HG03139 (cell line): ENCODE data around the gene CDPF1.
A peak's percentile ranks its signal among the peaks of the same experiment; 100 is the strongest.
"Not testable (repeated sequence)": the region's sequence is repeated elsewhere in the genome, so short reads cannot be mapped to it uniquely, and the experiment has no call there.

Experiments used
- ATAC-seq: cut with Tn5 transposase; IDR thresholded peaks from one replicate; pipeline ENCODE4 v1.9.1; 2021; ENCODE audit not compliant: unreplicated experiment

The CDPF1 gene

DNA sequence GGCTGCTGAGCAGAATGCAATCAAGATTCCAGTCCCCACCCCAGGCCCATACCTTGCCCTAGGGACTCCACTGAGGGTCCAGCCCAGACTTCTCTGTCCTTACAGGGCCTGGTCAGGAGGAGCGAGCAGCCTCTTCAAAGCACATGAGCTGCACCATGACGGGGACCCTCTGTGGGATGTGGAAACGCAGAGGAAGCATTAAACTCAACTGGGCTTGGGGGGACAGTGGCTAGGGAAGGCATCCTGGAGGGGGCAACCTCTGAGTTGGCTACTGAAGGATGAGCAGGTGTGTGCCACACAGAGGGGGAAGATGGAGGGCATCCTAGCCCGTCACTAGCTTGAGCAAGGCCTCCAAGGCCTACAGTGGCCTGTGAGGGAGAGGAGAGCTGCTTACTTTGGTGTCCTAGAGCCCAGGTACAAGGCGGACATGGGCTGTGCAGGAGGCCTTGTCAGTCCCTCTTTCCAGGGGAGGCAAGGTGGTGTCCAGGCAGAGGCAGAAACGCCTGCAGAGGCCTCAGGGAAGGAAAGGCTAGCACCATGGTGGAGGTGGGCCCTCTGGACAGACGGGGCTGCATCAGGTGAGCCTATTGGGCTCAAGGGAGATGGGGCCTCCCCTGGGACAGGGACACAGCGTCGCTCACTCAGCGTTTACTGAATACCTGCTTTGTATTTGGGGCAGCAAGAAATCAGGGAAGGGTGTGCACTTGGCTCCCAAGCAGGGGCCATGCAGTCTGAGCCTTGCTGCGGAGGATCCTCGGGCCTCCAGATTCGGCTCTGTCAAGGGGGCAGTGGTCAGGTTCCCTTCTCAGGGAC, 32.0 kb upstream of the CDPF1 start:
- no peak for ATAC-seq

DNA sequence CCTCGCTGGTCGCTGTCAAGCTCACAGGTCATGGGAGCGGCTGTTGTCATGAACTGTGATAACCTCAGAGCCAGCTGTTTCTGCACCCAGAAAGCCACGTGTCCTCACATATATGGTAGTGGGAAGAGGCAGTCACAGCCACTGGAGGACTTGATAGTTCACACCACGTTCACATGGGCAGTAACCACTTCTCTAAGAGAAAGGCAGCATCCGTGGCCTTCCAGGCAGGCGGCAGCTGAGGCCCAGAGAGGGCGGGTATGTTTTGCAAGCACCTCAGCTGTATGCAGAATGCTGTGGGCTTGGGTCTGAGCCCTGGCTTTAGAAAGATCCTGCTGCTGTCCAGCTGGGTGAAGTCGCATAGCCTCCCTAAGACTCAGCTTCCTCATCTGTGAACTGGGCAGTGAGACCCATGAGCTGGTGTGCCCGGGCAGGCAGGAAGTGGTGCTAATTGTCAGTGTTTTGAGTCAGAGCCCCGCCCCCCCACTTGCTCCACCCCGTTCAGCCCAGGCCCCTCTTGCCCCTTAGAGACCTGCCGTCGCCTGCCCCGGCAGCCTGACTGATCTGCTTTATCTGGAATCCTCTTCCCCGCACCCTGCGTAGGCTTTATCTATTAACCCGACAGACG, 31.0 kb upstream of the CDPF1 start:
- no peak for ATAC-seq

DNA sequence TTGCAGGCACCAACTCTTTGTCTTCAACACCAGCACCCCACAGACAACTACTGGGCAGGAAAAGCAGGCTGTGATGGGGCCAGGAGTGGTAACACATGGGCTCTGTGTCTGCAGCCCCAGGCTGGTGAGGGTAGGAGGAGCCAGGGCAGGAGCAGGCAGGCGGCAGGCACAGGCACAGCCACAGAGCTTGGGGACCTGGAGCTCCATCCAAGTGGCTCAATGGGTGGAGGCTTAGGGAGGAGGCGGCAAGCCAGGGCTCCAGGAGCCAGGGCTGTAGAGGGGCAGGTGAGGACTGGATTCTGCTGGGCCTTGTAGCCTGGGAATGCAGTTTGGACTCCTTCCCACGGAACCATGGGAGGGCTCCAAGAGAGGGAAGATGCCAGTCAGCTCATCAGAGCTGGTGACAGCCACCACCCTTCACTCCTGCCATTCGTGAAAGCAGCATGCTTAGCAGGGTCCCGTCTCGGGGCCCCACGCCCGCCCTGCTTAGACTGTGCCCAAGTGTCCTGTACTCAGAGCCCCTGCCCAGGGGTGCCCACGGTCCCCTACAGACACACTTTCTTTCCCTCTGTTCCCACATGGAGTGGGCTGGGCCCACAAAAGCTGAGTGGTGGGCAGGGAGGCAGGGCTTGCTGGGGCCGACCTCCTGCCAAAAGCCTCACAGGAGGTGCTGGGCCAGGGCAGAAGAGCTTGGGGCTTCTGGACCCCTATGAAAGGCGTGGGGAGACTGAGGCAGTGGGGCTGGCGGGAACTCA, 30.1 kb upstream of the CDPF1 start:
- no peak for ATAC-seq

DNA sequence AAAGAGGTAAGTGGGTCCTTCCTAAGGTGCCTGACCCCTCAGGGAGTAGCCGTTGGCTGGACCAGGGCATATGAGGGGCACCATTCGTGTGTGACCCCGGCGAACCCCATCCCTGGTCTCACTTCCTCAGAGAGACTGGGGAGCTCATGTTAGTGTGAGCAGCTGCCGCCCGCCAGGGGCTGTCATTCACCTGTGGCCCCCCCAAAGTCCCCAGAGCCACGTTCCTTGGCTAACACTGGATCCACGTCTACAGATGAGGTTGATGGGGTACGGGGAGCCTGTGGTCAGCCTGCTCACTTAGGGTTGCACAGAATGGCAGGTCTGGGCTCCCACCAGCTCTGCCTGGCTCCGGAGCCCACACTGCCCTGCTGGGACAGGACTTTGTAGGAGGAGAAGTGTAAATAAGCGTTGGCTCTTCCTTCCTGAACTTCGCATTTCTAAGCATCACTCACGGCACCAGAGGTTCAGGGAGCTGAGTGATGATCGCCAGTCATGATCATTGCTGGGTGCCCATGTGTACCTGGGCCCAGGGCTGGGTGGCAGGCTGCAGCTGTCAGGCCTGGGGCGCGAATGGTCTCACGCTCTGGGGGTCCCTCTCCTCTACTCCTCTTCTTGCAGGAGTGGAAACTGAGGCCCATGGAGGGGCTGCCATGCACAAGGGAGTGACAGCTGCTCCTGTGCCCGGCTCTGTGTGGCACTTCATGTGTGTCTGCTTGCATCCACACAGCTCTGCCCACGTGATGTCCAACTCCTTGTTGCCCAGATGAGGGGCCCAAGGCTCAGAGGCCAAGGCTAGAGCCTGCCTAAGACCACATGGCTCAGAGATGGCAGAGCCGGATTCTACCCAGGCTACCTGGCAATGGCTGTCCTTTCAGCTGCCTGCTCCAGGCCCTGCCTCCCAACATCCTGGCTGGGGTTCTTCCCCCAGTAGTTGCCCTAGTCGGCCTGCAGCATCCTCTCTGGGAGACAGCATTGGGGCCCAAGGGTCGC, 28.9 kb upstream of the CDPF1 start:
- ATAC-seq, result no peak

DNA sequence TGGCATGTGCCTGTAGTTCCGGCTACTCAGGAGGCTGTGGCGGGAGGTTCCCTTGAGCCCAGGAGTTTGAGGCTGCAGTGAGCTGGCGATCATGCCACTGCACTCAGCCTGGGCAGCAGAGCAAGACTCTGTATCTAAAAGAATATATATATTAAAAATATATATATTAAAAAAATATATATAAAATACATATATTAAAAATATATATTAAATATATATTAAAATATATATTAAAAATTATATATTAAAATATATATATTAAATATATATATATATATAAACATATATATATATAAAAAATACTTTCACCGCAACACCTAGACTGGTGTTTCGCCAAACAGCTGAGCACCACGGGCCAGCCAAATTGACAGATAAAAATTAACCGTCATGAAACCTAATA, 26.5 kb upstream of the CDPF1 start:
- ATAC-seq, result no peak

DNA sequence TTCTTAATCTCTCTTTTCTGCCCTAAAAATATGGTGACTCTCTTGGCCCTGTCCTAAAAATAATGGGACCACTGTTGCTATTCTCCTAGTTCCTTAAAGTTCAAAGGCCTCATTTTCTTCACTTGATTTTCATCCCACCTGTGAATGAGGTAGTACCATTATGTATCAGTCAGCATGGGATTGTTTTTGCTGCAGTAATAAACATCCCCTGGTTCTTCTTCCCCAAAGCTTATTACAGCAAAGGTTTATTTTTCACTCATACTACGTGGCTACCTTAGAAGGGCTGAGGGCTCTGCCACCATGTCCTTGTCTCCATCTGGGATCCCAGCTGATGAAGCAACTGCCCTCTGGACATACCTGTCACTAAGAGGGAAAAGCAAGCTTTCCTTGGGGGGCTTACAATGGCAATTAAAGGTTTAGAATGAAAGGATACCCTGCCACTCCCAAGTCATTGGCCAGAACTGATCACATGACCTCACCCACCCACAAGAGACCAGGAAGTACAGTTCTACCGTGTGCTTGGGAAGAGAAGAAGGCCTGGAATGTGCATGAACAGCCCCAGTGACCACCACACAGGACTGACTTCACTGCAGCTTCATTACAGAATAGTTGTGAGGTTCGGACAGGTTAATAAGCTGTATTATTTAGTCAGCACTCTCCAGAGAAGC, 25.5 kb upstream of the CDPF1 start:
- ATAC-seq, result no peak

DNA sequence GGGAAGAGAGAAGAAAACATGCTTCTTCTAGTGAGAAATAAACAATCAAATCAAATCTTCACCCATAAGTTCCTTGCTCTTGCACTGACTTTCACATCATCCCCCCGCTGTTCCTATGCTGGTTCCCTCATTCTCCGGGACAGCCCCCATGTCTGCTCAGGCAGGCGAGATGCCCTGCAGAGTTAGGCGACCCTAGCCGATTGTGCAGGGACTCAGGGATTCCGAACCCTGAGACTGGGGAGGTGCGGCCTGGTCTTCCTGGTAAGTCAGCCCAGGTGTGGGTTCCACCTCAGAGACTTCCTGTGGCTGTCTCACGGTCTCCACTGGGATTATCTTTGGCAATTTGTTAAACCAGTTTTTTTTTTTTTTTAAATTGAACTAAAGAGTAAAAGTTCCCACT, 24.3 kb upstream of the CDPF1 start:
- ATAC-seq, result no peak

DNA sequence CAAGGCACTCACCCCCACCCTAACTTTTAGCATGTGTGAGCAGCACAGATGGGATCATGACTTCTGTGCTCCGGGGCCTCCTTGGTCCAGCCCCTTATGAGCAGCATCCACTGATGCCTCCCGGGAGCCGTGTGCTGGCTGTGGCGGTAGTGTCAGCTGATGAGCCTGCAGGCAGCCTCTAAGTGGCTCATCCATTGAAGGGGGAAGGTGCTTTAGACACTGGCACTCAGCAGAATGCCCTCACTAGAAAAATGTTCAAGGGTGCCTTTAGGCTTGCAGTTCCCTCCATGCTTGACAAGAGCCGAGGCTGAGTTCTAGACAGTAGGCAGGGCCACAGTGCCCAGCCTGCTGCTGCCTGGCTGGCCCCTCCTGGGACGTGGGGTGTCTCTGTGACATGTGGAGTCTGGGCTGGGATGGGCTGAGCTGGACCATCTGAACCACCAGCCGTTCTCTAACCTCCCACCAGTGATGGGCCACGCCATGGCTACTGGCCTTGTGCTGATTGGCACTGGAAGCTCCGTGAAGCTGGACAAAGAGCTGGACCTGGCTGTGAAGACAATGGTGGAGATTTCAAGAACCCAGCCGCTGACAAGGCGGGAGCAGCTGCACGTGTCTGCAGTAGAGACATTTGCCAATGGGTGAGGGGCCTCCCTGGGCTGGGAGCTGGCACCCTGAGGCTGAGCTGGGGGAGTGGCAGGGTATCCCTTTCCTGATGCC, 23.5 kb upstream of the CDPF1 start:
- ATAC-seq, result no peak

DNA sequence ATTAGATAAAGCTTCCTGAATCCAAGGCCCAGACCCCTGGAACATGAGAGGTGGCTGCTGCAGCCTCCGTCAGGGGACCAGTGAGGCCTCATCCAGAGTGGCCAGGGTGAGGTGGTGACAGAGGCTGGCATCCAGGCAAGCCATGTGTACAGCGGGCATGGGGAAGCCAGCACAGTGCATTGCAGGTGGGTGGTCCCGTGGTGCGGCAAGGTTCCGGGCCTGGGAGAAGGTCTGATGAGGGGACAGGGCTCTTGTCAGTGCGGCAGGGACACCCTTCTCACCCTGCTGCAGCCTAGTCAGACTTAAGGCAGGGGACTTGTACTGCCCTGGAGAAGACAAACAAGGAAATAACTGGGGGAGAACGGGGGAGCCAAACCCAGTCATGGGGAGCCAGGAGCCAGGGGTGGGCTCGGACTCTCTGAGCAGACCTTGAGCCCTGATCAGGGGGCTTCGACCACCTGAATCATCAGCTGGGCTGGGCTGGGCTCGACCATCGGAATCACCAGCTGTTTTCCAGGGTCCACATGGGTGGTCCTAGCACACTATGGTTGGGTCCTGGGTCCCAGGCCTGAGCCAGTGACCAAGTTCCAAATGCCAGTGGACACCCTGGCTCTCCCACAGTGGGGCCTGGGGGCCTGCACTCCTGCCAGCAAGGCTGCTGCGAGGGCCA, 22.8 kb upstream of the CDPF1 start:
- ATAC-seq, result no peak

DNA sequence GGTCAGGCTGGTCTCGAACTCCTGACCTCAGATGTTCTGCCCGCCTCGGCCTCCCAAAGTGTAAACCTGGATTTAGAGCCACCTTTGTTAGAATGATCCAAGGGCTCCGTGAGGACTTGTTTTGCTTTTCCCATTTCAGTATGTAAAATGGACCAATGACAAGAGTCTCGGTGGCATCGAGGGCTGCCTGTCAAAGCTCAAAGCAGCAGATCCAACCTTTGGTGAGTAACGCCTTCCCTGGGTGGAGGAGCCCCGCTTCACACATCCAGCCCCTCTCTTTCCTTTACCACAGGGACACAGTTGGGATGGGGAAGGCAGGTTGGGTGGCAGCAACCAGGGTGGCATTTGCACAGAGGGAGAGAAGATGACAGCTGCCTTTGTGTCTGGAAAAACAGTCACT, 22.1 kb upstream of the CDPF1 start:
- no peak for ATAC-seq

DNA sequence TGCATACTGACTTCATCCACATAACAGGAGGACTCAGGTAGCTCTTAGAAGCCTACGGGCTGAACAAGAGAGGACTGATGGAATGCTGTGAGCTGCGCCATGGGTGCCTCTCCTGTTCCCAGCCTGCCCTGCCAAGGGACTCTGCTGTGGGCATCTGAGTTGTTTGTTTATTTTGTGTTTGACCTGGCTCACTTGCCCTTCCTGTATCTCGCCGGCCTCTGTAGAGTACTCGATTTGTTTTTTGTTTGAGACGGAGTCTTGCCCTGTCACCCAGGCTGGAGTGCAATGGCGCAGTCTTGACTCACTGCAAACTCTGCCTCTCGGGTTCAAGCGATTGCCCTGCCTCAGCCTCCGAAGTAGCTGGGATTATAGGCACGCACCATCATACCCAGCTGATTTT, 19.5 kb upstream of the CDPF1 start:
- no peak for ATAC-seq

DNA sequence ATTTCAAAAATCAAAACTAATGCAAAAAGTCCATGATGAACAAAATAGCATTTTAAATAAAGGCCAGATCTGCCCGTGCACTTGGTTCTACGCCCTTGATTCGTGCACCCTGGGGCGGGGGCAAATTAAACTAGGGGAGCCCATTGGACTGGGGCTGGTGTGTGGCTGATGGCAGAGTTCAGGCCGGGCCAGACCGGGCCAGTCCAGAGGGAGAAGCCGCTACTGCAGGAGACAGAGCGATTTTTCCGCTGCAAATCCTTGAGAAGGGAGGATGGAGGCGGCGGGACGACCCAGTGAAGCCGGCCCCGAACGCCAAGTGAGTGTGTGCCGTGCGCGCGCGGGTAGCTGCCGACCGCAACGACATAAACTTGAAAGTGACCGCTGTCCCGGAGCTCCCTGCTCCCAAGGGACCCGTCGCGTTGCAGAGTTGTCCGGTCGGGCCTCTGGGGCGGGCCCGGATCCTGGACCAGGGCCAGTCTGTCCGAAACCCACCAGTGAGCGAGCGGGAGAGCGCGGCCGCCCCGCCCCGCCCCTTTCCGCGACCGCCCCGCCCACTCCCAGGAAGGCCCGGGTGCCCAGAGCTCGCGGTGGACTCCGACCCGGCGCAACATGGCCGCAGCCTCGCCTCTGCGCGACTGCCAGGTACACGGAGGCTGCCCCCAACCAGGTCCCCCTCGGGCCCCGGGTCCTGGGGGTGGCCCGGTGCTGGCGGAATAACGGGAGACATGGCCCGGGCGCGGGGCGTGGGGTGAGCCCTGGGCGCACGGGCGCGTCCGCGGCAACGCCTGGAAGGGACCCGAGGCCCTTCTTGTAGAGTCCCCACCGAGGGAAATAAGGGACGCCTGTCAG, 17.6 kb upstream of the CDPF1 start, which contains the start of gene TTC38:
TSS of gene TTC38 (plus strand) at position 578 of the 849 bp plus-strand sequence. CDS start at position 610, 32 bp downstream.
- ATAC-seq, result peak; percentile 72

DNA sequence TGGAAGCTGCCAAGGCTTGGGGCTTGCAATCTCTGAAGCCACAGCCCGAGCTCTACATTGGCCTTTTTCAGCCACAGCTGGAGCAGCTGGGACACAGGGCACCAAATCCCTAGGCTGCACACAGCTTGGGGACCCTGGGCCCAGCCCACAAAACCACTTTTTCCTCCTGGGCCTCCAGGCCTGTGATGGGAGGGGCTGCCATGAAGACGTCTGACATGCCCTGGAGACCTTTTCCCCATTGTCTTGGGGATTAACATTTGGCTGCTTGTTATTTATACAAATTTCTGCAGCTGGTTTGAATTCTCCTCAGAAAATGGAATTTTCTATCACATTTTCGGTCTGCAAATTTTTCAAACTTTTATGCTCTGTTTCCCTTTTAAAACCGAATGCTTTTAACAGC, 15.5 kb upstream of the CDPF1 start:
- not testable (repeated sequence) for ATAC-seq

DNA sequence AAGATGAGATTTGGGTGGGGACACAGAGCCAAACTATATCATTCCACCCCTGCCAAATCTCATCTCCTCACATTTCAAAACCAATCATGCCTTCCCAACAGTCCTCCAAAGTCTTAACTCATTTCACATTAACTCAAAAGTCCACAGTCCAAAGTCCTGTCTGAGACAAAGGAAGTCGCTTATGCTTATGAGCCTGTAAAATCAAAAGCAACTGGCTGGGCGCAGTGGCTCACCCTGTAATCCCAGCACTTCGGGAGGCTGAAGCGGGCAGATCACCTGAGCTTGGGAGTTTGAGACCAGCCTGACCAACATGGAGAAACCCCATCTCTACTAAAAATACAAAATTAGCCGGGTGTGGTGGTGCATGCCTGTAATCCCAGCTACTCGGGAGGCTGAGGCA, 14.4 kb upstream of the CDPF1 start:
- ATAC-seq, result not testable (repeated sequence)

DNA sequence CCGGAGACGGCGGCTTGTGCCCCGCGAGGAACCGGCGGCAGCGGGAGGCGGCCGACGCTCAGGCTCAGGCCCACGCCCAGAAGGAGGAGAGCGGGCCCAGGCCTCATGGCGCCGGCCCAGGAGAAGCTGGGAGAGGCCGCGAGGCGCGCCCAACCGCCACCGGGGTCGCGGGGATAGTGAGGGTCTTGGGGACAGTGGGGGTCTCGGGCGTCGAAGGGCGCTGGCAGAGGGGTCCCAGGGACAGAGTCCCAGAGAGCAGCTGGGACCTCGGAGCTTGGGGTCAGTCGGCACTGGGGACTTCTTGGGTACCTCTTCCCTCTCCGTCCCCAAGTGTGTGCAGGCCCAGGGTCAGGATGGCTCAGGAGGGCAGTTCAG, 13.1 kb upstream of the CDPF1 start, which contains the start of gene PKDREJ:
TSS of gene PKDREJ (minus strand) at position 128 of the 375 bp plus-strand sequence. CDS start at position 107, 21 bp downstream.
- no peak for ATAC-seq

DNA sequence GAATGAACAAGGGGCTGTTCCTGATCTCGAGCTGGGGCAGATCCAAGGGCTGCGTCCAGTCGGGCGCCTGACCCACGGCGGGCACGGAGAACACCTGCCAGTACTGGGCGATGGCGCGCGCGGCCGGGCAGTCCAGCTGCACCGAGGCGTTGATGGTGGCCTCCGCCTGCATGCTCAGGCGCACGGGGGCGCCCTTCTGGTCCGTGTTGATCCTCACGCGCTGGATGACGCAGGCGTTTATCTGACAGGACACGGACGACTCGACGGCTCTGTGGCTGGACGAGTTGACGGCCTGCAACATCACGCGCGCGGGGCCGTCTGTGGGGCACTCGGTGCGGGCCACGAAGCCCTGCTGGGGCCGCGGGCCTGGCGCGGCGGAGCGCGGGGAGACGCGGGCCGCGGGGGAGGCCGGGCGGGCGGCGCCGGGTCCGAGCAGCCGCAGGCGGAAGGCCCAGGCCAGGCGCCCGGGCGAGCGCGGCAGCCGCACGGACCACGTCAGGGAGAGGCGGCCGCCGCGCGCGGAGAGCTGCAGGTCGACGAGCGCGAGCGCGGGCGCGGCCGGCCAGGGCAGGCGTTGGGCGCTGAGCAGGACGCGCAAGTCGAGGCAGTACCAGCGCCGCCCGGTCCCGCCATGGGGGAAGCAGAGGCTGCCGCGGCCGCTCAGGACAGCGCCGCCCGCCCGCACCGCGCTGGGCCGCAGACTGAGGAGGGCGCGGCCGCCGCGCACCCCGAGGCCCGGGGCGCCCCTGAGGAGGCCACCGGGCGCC, 12.5 kb upstream of the CDPF1 start:
- no peak for ATAC-seq

DNA sequence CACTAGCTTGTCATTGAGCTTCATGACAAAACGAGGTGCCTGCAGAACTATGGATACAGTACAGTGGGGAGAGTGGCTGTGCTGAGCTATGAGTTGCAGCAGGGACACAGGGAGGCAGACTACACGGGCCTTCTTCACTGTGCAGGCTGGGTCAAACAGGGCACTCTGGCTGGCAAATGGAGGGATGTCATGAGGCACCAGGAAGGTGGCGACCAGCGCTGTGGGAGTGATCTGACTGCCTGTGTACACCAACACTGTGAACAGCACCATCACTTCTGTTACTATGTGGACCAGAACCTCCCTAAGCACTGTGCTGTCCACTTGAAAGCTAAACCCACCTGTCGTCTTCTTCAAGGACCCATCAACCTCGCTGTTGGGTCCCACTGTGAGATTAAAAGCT, 9.9 kb upstream of the CDPF1 start:
- no peak for ATAC-seq
